Stomach (tissue), 4 donors: Measurements from ENCODE around the gene KCNJ12.
"Not testable (repeated sequence)": the region's sequence is repeated elsewhere in the genome, so short reads cannot be mapped to it uniquely, and the experiment has no call there.

Experiments used
- CTCF ChIP-seq, 7 experiments: fragments of 450-650 bp in 4 of 7; fragments of 200-600 bp in 3 of 7; sonication (generic) in 3 of 7; IDR thresholded peaks; one replicate each; pipeline ENCODE4 v1.5.1; 2016 to 2019; ENCODE audit warnings: antibody characterized with exemption in 7 of 7, control low read depth in 2 of 7, mild to moderate bottlenecking in 1 of 7
- POLR2AphosphoS5 ChIP-seq, 3 donors: sonication (generic); formaldehyde crosslinking; IDR thresholded peaks; one replicate each; pipeline ENCODE4 v1.6.1; 2016; ENCODE audit warnings: antibody characterized with exemption in 3 of 3

- not testable (repeated sequence) for TF ChIP-seq CTCF, POLR2AphosphoS5 (IDR thresholded peaks at IDR 0.05)
These were observed 47.4 kb upstream of the KCNJ12 start for GRCh38 chr17:21328778-21329177.
